ENCODE results near the gene WNT9B.

WNT9B gene

DNA sequence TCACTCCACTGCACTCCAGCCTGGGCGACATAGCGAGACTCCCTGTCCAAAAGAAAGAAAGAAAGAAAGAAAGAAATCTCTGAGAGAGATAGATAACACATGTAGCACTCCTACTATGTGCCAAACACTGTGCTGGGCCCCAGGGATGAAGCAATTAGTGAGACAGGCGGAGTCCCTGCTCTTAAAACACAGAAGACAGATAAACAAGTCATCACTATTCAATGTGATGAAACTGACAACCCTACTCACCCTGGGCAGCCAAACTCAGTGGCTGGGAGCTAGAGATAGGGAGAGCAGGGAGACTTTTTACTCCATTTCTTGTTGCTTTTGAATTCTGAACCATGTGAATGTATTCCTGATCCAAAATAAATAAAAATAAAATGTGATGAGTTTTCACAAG, 36.3 kb downstream of the WNT9B start:
- TF ChIP-seq, protein P1, sequence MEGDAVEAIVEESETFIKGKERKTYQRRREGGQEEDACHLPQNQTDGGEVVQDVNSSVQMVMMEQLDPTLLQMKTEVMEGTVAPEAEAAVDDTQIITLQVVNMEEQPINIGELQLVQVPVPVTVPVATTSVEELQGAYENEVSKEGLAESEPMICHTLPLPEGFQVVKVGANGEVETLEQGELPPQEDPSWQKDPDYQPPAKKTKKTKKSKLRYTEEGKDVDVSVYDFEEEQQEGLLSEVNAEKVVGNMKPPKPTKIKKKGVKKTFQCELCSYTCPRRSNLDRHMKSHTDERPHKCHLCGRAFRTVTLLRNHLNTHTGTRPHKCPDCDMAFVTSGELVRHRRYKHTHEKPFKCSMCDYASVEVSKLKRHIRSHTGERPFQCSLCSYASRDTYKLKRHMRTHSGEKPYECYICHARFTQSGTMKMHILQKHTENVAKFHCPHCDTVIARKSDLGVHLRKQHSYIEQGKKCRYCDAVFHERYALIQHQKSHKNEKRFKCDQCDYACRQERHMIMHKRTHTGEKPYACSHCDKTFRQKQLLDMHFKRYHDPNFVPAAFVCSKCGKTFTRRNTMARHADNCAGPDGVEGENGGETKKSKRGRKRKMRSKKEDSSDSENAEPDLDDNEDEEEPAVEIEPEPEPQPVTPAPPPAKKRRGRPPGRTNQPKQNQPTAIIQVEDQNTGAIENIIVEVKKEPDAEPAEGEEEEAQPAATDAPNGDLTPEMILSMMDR (conservative IDR thresholded peaks at IDR 0.05; ENCODE audit: low read depth, low read length), result no peak
- no peaks in the 10 kb centered on the region for H3K27me3 ChIP-seq (ENCODE audit: insufficient read depth, low read depth)
- H3K4me2 ChIP-seq, result no peak overlapping the region
- no peaks in the 10 kb centered on the region for H3K79me2 ChIP-seq (ENCODE audit: insufficient read depth, low read depth)
- no peak overlapping the region for H2AFZ ChIP-seq (ENCODE audit: low read depth)
- H3K4me3 ChIP-seq (IDR thresholded peaks at IDR 0.05; ENCODE audit: insufficient read depth, low read depth, low read length), result no peak overlapping the region
- H4K20me1 ChIP-seq (ENCODE audit: insufficient read depth), result no peaks in the 10 kb centered on the region
- no peaks in the 10 kb centered on the region for H3K36me3 ChIP-seq (ENCODE audit: insufficient read depth)
- H3K9ac ChIP-seq, result no peak overlapping the region
- H3K4me1 ChIP-seq (ENCODE audit: low read depth, poor library complexity, severe bottlenecking), result no peaks in the 10 kb centered on the region
- H3K27ac ChIP-seq, result no peak overlapping the region

DNA sequence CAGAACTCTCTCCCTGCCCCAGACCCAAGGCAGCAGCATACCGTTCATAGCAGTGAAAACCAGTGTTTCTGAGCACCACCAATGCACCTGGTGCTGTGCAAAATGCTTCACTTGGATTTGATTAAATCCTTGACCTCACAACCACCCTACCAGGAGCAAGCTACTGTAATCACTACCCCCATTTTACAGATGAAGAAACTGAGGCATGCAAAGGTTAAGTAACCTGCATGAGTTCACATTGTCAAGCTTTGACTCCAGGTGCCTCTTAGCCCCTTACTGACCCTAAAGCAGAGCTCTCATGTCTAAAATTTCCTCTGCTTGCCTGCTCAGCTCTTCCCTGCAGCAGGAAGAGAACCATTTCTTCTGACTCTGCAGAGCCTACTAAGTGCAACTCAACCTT, 37.3 kb downstream of the WNT9B start:
- H3K79me2 ChIP-seq (ENCODE audit: insufficient read depth, low read depth), result no peaks in the 10 kb centered on the region
- TF ChIP-seq, protein P1 (conservative IDR thresholded peaks at IDR 0.05; ENCODE audit: low read depth, low read length), result no peak

DNA sequence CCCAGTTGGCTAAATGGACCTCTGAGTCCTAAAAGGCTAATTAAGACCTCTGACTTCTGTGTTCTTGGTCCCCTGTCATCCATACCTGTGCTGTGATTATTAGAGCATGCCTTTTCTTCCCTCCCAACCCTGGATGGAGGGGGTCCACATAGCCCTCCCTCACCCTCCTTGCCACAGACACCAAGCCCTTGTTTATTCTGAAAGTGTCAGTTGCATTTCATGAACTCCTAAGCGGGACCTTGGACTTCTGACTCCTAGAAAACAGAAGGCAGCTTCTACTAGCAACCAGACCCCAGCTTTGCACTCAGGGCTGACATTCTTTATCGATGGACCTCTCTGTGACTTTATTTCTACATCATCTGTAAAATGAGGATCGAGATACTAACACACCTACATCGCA, 38.1 kb downstream of the WNT9B start:
- Histone ChIP-seq H3K36me3 (ENCODE audit: insufficient read depth) (no peaks in the 10 kb centered on the region), H3K9ac (no peak overlapping the region), H3K79me2 (ENCODE audit: insufficient read depth, low read depth) (no peaks in the 10 kb centered on the region), H3K27ac (no peak overlapping the region), H3K4me2 (no peak overlapping the region), H3K27me3 (ENCODE audit: insufficient read depth, low read depth) (no peaks in the 10 kb centered on the region), H2AFZ (ENCODE audit: low read depth) (no peak overlapping the region), H3K4me3 (IDR thresholded peaks at IDR 0.05; ENCODE audit: insufficient read depth, low read depth, low read length) (no peak overlapping the region), H3K4me1 (ENCODE audit: low read depth, poor library complexity, severe bottlenecking) (no peaks in the 10 kb centered on the region), H4K20me1 (ENCODE audit: insufficient read depth) (no peaks in the 10 kb centered on the region)
- TF ChIP-seq, protein P1 (conservative IDR thresholded peaks at IDR 0.05; ENCODE audit: low read depth, low read length), result no peak

More for the DNA sequence above, 37.3 kb downstream of the WNT9B start:
- Histone ChIP-seq H3K4me2 (no peak overlapping the region), H3K27me3 (ENCODE audit: insufficient read depth, low read depth) (no peaks in the 10 kb centered on the region), H3K4me3 (IDR thresholded peaks at IDR 0.05; ENCODE audit: insufficient read depth, low read depth, low read length) (no peak overlapping the region), H2AFZ (ENCODE audit: low read depth) (no peak overlapping the region), H4K20me1 (ENCODE audit: insufficient read depth) (no peaks in the 10 kb centered on the region), H3K27ac (no peak overlapping the region), H3K4me1 (ENCODE audit: low read depth, poor library complexity, severe bottlenecking) (no peaks in the 10 kb centered on the region), H3K36me3 (ENCODE audit: insufficient read depth) (no peaks in the 10 kb centered on the region), H3K9ac (no peak overlapping the region)

DNA sequence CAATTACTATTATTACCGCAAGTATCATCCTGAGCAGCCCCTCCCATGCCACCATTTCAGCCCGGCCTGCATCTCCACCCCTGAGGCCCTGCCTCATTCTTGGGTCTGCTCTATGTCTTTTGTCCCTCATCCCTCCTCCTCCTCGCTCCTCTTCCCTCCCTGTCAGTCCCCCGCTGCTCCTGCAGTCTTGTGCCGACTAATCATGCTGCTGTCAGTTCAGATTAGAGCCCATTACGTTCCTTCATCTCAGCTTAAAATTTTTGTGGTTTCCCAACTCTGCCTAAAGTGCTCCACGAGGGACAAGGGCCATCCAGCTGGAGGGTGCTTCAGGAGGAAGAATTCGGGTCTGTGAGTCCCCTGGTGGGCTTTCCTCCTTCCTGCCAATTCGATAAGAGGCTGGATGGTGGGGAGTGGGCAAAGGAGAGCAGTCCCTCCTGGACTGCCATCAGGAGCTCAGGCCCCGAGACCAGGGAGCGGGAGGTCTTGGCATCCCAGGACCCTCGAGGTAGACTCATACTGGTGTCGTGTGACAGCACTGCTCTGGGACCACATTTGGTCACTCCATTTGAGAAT, 38.7 kb downstream of the WNT9B start:
- H3K27ac ChIP-seq, result no peak overlapping the region
- H3K79me2 ChIP-seq (ENCODE audit: insufficient read depth, low read depth), result no peaks in the 10 kb centered on the region
- H3K9ac ChIP-seq, result no peak overlapping the region
- no peak overlapping the region for H3K4me2 ChIP-seq
- TF ChIP-seq, protein P1 (conservative IDR thresholded peaks at IDR 0.05; ENCODE audit: low read depth, low read length), result no peak
- no peaks in the 10 kb centered on the region for H4K20me1 ChIP-seq (ENCODE audit: insufficient read depth)
- H3K4me3 ChIP-seq (IDR thresholded peaks at IDR 0.05; ENCODE audit: insufficient read depth, low read depth, low read length), result no peak overlapping the region
- H3K36me3 ChIP-seq (ENCODE audit: insufficient read depth), result no peaks in the 10 kb centered on the region
- no peak overlapping the region for H2AFZ ChIP-seq (ENCODE audit: low read depth)
- no peaks in the 10 kb centered on the region for H3K4me1 ChIP-seq (ENCODE audit: low read depth, poor library complexity, severe bottlenecking)
- no peaks in the 10 kb centered on the region for H3K27me3 ChIP-seq (ENCODE audit: insufficient read depth, low read depth)
